ENCODE results near the gene AGPAT3. TPM values are rescaled to one million over a fixed set of nuclear protein-coding genes. Genes with fewer than 3 reads are reported as not detected.
A peak's percentile ranks its signal among the peaks of the same experiment; 100 is the strongest.

Gene AGPAT3
- total and polyA plus RNA-seq, 10 of the 15 experiments (the other 5 are each of a cell fraction or from before 2014, with no cell fraction given): 1.2 to 110 (median 30.8) TPM

GRCh38 chr21:43893536-43894205 lies 28.6 kb downstream of the AGPAT3 start:
- Histone ChIP-seq H3K4me2 (ENCODE audit: control insufficient read depth, insufficient read depth) (peak overlapping the region; percentile 61), H3K79me2 (ENCODE audit: control insufficient read depth, insufficient read depth, low read length) (peaks cover 52% of the 10 kb centered on the region), H3K4me1 (ENCODE audit: control insufficient read depth, insufficient read depth, low read length) (peaks cover 15% of the 10 kb centered on the region), H3K36me3 (ENCODE audit: control insufficient read depth in 2 of 2, insufficient read depth in 2 of 2, low read length in 1 of 2) (peaks cover 0 to 8% of the 10 kb centered on the region in 2 experiments; a peak in 1 of 4 replicates), H3K4me3 (peak overlapping the region; percentile 42; the same call in 1 of the 2 replicates), H3K27me3 (replicated peaks in 1 of 2; ENCODE audit: control insufficient read depth in 2 of 2, insufficient read depth in 2 of 2, low read length in 1 of 2) (no peaks in the 10 kb centered on the region), H4K20me1 (ENCODE audit: control insufficient read depth, insufficient read depth) (no peaks in the 10 kb centered on the region), H2AFZ (ENCODE audit: control insufficient read depth, low read depth, low read length) (no peak overlapping the region), H3K9ac (ENCODE audit: control insufficient read depth, insufficient read depth, low read length) (peak overlapping the region; percentile 10; the same call in 1 of the 2 replicates), H3K9me3 (replicated peaks; ENCODE audit: control insufficient read depth, insufficient read depth, low read length) (peaks cover 5% of the 10 kb centered on the region; the same call in 2 of the 3 replicates), H3K27ac (ENCODE audit: control insufficient read depth, insufficient read depth) (peak overlapping the region; percentile 69)
- no peak for FAIRE-seq
- no peak for TF ChIP-seq KAT2A (conservative IDR thresholded peaks at IDR 0.05; ENCODE audit: control insufficient read depth, low read depth, low read length)
- peak in 1 of 2 experiments; percentile 47; a peak in 1 of 4 replicates for TF ChIP-seq SRF (IDR thresholded peaks at IDR 0.05; ENCODE audit: low read depth in 2 of 2, low read length in 2 of 2)
- TF ChIP-seq WRNIP1 (IDR thresholded peaks at IDR 0.05; ENCODE audit: borderline replicate concordance, low read depth, low read length): no peak
- TF ChIP-seq TAF1 (IDR thresholded peaks at IDR 0.05; ENCODE audit: borderline replicate concordance, low read depth, low read length): peak; percentile 24; the same call in 1 of the 2 replicates
- no peak for TF ChIP-seq SREBF2 (IDR thresholded peaks at IDR 0.05; ENCODE audit: low read length)
- TF ChIP-seq ATF2 (IDR thresholded peaks at IDR 0.05; ENCODE audit: low read length): peak; percentile 46; the same call in 1 of the 2 replicates
- peak; percentile 34; the same call in 1 of the 2 replicates for TF ChIP-seq CREM (IDR thresholded peaks at IDR 0.05; ENCODE audit: low read depth)
- no peak for TF ChIP-seq CBX3 (IDR thresholded peaks at IDR 0.05; ENCODE audit: borderline replicate concordance, low read depth)
- TF ChIP-seq ETV6 (conservative IDR thresholded peaks at IDR 0.05 in 1 of 2, IDR thresholded peaks at IDR 0.05 in 1 of 2; ENCODE audit: borderline replicate concordance in 1 of 2, low read depth in 1 of 2): 0 out of 4 replicates have a peak, but pooled peaks of 1 of the 2 experiments have one; percentile 11
- peak; percentile 27; the same call in 1 of the 2 replicates for TF ChIP-seq BCL11A (IDR thresholded peaks at IDR 0.05; ENCODE audit: low read depth, low read length)
- TF ChIP-seq ZBTB33 (IDR thresholded peaks at IDR 0.05): no peak
- no peak for TF ChIP-seq SMAD1 (IDR thresholded peaks at IDR 0.05; ENCODE audit: low read depth, partially characterized antibody)
- TF ChIP-seq ZSCAN29 (IDR thresholded peaks at IDR 0.05): no peak
- TF ChIP-seq CBFB (IDR thresholded peaks at IDR 0.05; ENCODE audit: low read depth): 0 out of 2 replicates have a peak, but pooled peaks have one; percentile 21
- peak; percentile 92 for TF ChIP-seq JUNB (IDR thresholded peaks at IDR 0.05)
- TF ChIP-seq RUNX3 (IDR thresholded peaks at IDR 0.05; ENCODE audit: low read length): peak; percentile 75
- peak; percentile 47; the same call in 1 of the 2 replicates for TF ChIP-seq NFIC (IDR thresholded peaks at IDR 0.05; ENCODE audit: low read depth, low read length)
- TF ChIP-seq LARP7 (IDR thresholded peaks at IDR 0.05): no peak
- TF ChIP-seq IRF4 (IDR thresholded peaks at IDR 0.05; ENCODE audit: low read depth, low read length): peak; percentile 47; the same call in 1 of the 2 replicates
- intact Hi-C loops (cut with micrococcal nuclease; ENCODE audit: unreplicated experiment): no loop called here
- POLR2A ChIA-PET: interaction anchor here (0.6 to 1.9 kb wide), 6 partner anchors 11 to 104 kb away, joined by 3 to 6 read pairs (median 4); no protein-coding TSS in a partner anchor
- SMC1A ChIA-PET (ENCODE audit: uncharacterized antibody, unreplicated experiment): interaction anchor here (0.6 to 1.4 kb wide), 5 partner anchors 9 to 50 kb away, joined by 3 to 4 read pairs (median 3); no protein-coding TSS in a partner anchor
- in situ Hi-C loops (cut with MboI): no loop called here
- CTCF ChIA-PET: interaction anchor here (1.0 kb wide), 2 partner anchors 14 to 45 kb away, joined by 3 read pairs; no protein-coding TSS in a partner anchor
- TSS peak; percentile 9 for BruUV-seq (replicated peaks)
- no peak for DNase-seq (ENCODE audit: low read depth, low spot score)
- RAD21 ChIA-PET (ENCODE audit: unreplicated experiment): interaction anchor here (1.0 to 1.2 kb wide), 2 partner anchors 29 to 83 kb away, joined by 3 to 4 read pairs; no protein-coding TSS in a partner anchor
- 2% methylated on average over 19 of the region's 19 CpGs for WGBS (ENCODE audit: insufficient coverage, insufficient replicate concordance, low lambda C conversion rate, missing lambda C conversion rate)
- ATAC-seq: peak; percentile 80
